HepG2 (cell line): Measurements from ENCODE around the gene MRPS35. TPM values are rescaled to one million over a fixed set of nuclear protein-coding genes. Genes with fewer than 3 reads are reported as not detected.

Experiments used
- ARNT ChIP-seq: fragments of 450-650 bp; IDR thresholded peaks from 2 replicates; pipeline ENCODE4 v1.6.1; 2017
- ATRX ChIP-seq: sonication (generic); formaldehyde crosslinking; IDR thresholded peaks from 2 replicates; pipeline ENCODE4 v1.4.0; 2020; ENCODE audit warnings: missing genetic modification reagents, borderline replicate concordance
- CEBPB ChIP-seq: IDR thresholded peaks from 2 replicates; pipeline ENCODE4 v1.6.1; 2011; ENCODE audit warnings: low read depth, low read length, improper control_type of control experiment, borderline replicate concordance
- ELF1 ChIP-seq: sonication (generic); formaldehyde crosslinking; IDR thresholded peaks from 2 replicates; pipeline ENCODE4 v1.4.0; 2020; ENCODE audit warnings: missing genetic modification reagents
- FOXO1 ChIP-seq: sonication (generic); formaldehyde crosslinking; IDR thresholded peaks from 2 replicates; pipeline ENCODE4 v1.4.0; 2020; ENCODE audit warnings: missing genetic modification reagents
- JUND ChIP-seq: sonication (generic); formaldehyde crosslinking; IDR thresholded peaks from 2 replicates; pipeline ENCODE4 v1.8.0; 2022; ENCODE audit warnings: mild to moderate bottlenecking, missing genetic modification reagents
- MAFK ChIP-seq, 2 experiments: IDR thresholded peaks in 1 of 2; conservative IDR thresholded peaks in 1 of 2; 2 replicates each; pipeline ENCODE4 v1.6.1; 2011; ENCODE audit warnings: improper control_type of control experiment in 2 of 2, low read length in 2 of 2
- NCOA5 ChIP-seq: sonication (generic); formaldehyde crosslinking; IDR thresholded peaks from 2 replicates; pipeline ENCODE4 v1.4.0; 2020; ENCODE audit warnings: missing genetic modification reagents
- NR2C2 ChIP-seq: sonication (generic); formaldehyde crosslinking; IDR thresholded peaks from 2 replicates; pipeline ENCODE4 v1.4.0; 2020; ENCODE audit warnings: missing genetic modification reagents, mild to moderate bottlenecking, moderate library complexity, borderline replicate concordance
- PBX3 ChIP-seq: sonication (generic); formaldehyde crosslinking; IDR thresholded peaks from 2 replicates; pipeline ENCODE4 v1.8.1; 2023; ENCODE audit warnings: missing genetic modification reagents, inconsistent platforms, borderline replicate concordance
- POLR2G ChIP-seq: fragments of 200-400 bp; formaldehyde crosslinking; IDR thresholded peaks from 2 replicates; pipeline ENCODE4 v1.6.1; 2018; ENCODE audit warnings: mild to moderate bottlenecking, low read depth, low read length, moderate library complexity
- PRDM10 ChIP-seq: sonication (generic); formaldehyde crosslinking; IDR thresholded peaks from 2 replicates; pipeline ENCODE4 v1.4.0; 2020; ENCODE audit warnings: low read depth, missing genetic modification reagents
- RAD51 ChIP-seq: fragments of 450-650 bp; IDR thresholded peaks from 2 replicates; pipeline ENCODE4 v1.6.1; 2016; ENCODE audit warnings: borderline replicate concordance
- SP1 ChIP-seq, 2 experiments: fragments of 450-650 bp in 1 of 2; sonication (generic) in 1 of 2; formaldehyde crosslinking in 1 of 2; IDR thresholded peaks; 2 replicates each; pipeline versions ENCODE4 v1.4.0 to v1.6.1; 2016 to 2020; ENCODE audit warnings: missing genetic modification reagents in 1 of 2
- ZFY ChIP-seq: sonication (generic); formaldehyde crosslinking; IDR thresholded peaks from 2 replicates; pipeline ENCODE4 v1.4.0; 2020; ENCODE audit warnings: missing genetic modification reagents
- ZNF136 ChIP-seq: sonication (generic); formaldehyde crosslinking; IDR thresholded peaks from 2 replicates; pipeline ENCODE4 v1.8.1; 2022; ENCODE audit warnings: low read depth, mild to moderate bottlenecking, moderate library complexity, missing genetic modification reagents
- ZNF317 ChIP-seq: sonication (generic); formaldehyde crosslinking; IDR thresholded peaks from 2 replicates; pipeline ENCODE4 v1.5.0; 2020; ENCODE audit warnings: mild to moderate bottlenecking, missing genetic modification reagents
- ZNF335 ChIP-seq: sonication (generic); formaldehyde crosslinking; IDR thresholded peaks from 2 replicates; pipeline ENCODE4 v1.4.0; 2020; ENCODE audit warnings: missing genetic modification reagents
- ZNF7 ChIP-seq: IDR thresholded peaks from 2 replicates; pipeline ENCODE4 v1.6.1; 2016; ENCODE audit warnings: missing biosample characterization, missing genetic modification reagents
- ZNF720 ChIP-seq: sonication (generic); formaldehyde crosslinking; IDR thresholded peaks from 2 replicates; pipeline ENCODE4 v1.4.0; 2020; ENCODE audit warnings: missing genetic modification reagents
- ZZZ3 ChIP-seq: sonication (generic); formaldehyde crosslinking; IDR thresholded peaks from 2 replicates; pipeline ENCODE4 v1.4.0; 2020; ENCODE audit warnings: missing genetic modification reagents, mild to moderate bottlenecking, borderline replicate concordance
- polyA plus RNA-seq, 8 experiments: library from polyadenylated mRNA; depleted of rRNA in 3 of 8; stranded (reverse) in 7 of 8; unstranded in 1 of 8; fragments of >200 nt; fragmentation: Illumina TruSeq in 4 of 8; extraction: Trizol in 4 of 8; gene quantifications; 2 replicates each; pipeline versions ENCODE4 v1.2.1 to v1.2.3, GENCODE V29; 2011 to 2016; ENCODE audit warnings: low read depth in 4 of 8, missing spikeins in 1 of 8, mixed read lengths in 1 of 8; ENCODE audit not compliant: insufficient read depth in 1 of 8
- total RNA-seq, 5 experiments: library from RNA; depleted of rRNA; stranded (reverse); fragments of >200 nt; fragmentation: Illumina TruSeq; extraction: Trizol; gene quantifications; 2 replicates each; pipeline ENCODE4 v1.2.3, GENCODE V29; 2016; ENCODE audit warnings: low read depth in 1 of 5
- TF ChIP-seq, protein P1 (sequence below): sonication (generic); formaldehyde crosslinking; IDR thresholded peaks from 2 replicates; pipeline ENCODE4 v1.8.1; 2022; ENCODE audit warnings: low read depth, mild to moderate bottlenecking, missing genetic modification reagents
- TF ChIP-seq, protein P2 (sequence below): sonication (generic); formaldehyde crosslinking; IDR thresholded peaks from 2 replicates; pipeline ENCODE4 v1.4.0; 2020; ENCODE audit warnings: missing genetic modification reagents

MRPS35 gene
- total and polyA plus RNA-seq, 2 of the 13 experiments (the other 11 are each of a cell fraction or from before 2014, with no cell fraction given): 63.4 to 104 TPM

DNA sequence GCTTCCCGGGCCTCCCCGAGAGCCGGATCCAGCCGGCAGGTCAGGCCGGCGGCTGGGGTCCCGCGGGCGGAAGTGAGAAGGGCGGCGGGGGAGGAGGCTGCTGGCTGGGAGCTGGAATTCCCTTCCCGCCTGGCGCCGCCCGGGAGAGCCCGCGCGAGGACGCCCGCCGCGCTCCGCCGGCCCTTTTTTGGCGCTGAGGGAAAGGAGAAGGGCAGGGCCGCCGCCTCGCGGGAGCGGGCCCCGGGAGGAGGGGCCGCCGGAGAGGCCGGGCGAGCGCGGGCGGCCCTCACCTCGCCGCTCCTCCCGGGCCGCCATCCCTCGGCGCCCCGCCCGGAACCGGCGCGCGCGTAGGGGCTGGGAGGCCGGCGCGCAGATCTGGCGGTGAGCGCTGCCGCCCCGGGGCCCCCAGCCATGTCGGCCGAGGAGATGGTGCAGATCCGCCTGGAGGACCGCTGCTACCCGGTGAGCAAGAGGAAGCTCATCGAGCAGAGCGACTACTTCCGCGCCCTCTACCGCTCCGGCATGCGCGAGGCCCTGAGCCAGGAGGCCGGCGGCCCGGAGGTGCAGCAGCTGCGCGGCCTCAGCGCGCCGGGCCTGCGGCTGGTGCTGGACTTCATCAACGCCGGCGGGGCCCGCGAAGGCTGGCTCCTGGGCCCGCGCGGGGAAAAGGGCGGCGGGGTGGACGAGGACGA lies 69.4 kb downstream of the MRPS35 start, which contains the start of the genes KLHL42 and MANSC4 (continued):
- no peak for TF ChIP-seq CEBPB
- TF ChIP-seq MAFK (conservative IDR thresholded peaks at IDR 0.05 in 1 of 2, IDR thresholded peaks at IDR 0.05 in 1 of 2; ENCODE audit: low read length in 2 of 2): no peak
- TF ChIP-seq, protein P1, sequence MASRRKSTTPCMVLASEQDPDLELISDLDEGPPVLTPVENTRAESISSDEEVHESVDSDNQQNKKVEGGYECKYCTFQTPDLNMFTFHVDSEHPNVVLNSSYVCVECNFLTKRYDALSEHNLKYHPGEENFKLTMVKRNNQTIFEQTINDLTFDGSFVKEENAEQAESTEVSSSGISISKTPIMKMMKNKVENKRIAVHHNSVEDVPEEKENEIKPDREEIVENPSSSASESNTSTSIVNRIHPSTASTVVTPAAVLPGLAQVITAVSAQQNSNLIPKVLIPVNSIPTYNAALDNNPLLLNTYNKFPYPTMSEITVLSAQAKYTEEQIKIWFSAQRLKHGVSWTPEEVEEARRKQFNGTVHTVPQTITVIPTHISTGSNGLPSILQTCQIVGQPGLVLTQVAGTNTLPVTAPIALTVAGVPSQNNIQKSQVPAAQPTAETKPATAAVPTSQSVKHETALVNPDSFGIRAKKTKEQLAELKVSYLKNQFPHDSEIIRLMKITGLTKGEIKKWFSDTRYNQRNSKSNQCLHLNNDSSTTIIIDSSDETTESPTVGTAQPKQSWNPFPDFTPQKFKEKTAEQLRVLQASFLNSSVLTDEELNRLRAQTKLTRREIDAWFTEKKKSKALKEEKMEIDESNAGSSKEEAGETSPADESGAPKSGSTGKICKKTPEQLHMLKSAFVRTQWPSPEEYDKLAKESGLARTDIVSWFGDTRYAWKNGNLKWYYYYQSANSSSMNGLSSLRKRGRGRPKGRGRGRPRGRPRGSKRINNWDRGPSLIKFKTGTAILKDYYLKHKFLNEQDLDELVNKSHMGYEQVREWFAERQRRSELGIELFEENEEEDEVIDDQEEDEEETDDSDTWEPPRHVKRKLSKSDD (CRISPR knock-in tag): no peak
- TF ChIP-seq, protein P2, sequence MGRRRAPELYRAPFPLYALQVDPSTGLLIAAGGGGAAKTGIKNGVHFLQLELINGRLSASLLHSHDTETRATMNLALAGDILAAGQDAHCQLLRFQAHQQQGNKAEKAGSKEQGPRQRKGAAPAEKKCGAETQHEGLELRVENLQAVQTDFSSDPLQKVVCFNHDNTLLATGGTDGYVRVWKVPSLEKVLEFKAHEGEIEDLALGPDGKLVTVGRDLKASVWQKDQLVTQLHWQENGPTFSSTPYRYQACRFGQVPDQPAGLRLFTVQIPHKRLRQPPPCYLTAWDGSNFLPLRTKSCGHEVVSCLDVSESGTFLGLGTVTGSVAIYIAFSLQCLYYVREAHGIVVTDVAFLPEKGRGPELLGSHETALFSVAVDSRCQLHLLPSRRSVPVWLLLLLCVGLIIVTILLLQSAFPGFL (CRISPR knock-in tag): no peak
- TF ChIP-seq RAD51: no peak
- TF ChIP-seq JUND: peak; percentile 22; the same call in 1 of the 2 replicates
- TF ChIP-seq ZNF7 (CRISPR knock-in tag): no peak
- TF ChIP-seq PBX3: no peak
- no peak for TF ChIP-seq ELF1 (CRISPR knock-in tag)
- no peak for TF ChIP-seq SP1 (IDR thresholded peaks at IDR 0.05)
- TF ChIP-seq SP1 (CRISPR knock-in tag; IDR thresholded peaks at IDR 0.05): no peak
- TF ChIP-seq FOXO1: no peak
- no peak for TF ChIP-seq NCOA5 (CRISPR knock-in tag)
- no peak for TF ChIP-seq ATRX (CRISPR knock-in tag)
- TF ChIP-seq ZNF136 (CRISPR knock-in tag): no peak
- TF ChIP-seq POLR2G: peak; percentile 78
- no peak for TF ChIP-seq ZZZ3 (CRISPR knock-in tag)
- no peak for TF ChIP-seq ARNT
- no peak for TF ChIP-seq PRDM10
- peak; percentile 95 for TF ChIP-seq ZFY (CRISPR knock-in tag)
- no peak for TF ChIP-seq ZNF335
- TF ChIP-seq ZNF720: no peak
- no peak for TF ChIP-seq ZNF317 (CRISPR knock-in tag)
- TF ChIP-seq NR2C2: no peak
